GF-D8 (cell line): Measurements from ENCODE around the gene LAMB3.

Experiments
- DNase-seq: peaks from one replicate; lab custom pipeline; 2025; lab: John Stamatoyannopoulos, UW

Gene LAMB3

GRCh38 chr1:209595028-209595427 lies 57.2 kb downstream of the LAMB3 start:
- no peak for DNase-seq

- DNase-seq, result no peak
Observed at GRCh38 chr1:209594440-209594839, 57.8 kb downstream of the LAMB3 start.

DNA sequence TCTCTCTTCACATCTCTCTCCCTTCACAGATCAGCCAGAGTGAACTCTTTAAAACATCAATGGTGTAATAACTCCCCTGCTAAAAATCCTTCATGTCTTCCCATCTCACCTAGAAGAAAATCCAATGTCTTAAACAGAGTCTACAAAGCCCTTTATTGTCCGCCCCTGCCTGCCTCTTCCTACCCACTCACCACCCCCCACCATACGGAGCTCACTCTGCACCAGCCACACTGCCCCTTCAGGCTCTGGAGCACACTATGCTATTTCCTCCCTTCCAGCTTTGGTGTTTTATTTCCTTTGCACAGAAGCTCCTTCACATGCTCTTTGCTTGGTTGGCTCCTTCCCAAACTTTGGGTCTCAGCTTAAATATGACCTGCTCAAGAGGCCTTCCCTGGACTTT lies 58.5 kb downstream of the LAMB3 start:
- no peak for DNase-seq

DNA sequence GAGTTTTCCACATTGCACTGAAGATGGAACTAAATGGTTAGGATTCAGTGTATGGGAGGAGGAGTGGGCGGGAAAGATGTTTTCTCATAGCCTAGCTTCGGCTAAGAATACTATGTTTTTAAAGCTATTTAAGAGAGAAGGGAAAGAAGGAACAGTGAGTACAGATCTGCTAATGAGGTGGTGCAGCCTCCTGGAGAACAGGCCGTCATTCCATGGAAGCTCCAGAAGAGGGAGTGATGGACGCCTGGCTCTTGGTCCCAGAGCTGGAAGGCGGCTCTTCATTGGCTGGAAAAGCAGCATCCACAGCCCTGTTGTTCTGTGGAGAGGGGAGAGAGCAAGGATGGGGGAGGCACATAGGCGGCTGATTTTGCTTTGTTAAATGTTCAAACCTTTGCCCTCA lies 61.8 kb downstream of the LAMB3 start:
- DNase-seq, result no peak

GRCh38 chr1:209589863-209590262 lies 62.4 kb downstream of the LAMB3 start:
- no peak for DNase-seq

DNA sequence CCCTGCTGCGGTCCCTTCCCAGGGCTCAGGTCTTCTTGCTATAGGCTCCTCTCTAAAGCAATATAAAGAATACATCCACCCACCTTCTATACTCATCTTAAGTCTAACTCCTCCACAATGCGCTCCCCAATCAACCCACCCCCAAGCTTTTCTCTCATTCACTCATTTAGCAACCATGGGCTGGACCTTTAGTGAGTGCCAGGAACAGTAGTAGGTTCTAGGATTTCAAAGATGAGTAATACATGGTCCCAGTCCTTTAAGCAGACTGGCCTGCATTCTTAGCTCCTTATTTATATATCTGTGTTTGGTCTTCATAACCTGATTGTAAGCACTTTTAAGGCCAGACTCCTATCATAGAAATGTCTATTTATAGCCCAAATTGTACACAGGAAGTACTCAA lies 62.8 kb downstream of the LAMB3 start:
- no peak for DNase-seq

DNA sequence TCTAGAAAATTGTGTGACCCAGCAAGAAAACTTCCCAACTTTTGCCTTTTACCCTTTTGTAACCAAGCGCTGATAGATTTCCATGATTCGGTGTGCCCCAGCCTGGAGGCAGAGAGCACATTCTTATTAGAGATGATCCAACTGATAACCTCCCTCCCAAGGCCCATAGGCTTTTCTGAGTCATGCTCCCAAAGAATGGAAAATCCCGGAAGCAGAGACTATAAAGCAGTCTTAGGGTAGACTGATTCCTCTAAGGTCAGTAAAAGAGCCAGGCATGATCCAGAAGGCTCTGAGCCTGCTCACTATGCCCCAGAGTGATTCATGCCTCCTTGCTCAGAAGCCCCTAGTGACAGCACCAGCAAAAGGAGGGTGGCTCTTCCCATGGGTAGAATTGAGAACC lies 64.4 kb downstream of the LAMB3 start:
- no peak for DNase-seq

DNA sequence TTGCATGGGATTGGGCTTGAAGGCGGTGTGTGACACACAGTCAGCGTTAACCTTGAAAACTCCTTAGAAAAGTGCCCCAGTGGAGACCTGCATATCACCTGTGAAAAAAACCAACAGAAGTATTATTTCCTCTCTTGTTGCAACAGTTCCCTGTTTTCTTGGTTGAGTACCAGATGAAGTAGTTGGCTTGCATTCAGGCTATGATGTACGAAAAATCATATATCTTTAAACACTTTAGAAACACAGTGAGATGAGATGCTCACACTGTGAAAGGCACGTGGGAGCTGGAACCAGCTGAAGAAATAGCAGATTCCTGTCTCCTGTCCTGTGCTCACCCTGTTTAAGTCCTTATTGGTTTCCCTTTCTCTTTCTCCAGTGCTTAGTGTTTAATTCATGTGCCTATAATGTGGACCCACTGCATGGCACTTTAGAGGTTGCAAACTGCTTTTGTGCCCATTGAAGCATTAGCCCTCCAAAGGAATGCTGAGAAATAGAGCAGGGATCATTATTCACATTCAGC lies 65.9 kb downstream of the LAMB3 start:
- DNase-seq, result no peak

- no peak for DNase-seq
Observed at GRCh38 chr1:209585672-209586071, 66.6 kb downstream of the LAMB3 start.

DNA sequence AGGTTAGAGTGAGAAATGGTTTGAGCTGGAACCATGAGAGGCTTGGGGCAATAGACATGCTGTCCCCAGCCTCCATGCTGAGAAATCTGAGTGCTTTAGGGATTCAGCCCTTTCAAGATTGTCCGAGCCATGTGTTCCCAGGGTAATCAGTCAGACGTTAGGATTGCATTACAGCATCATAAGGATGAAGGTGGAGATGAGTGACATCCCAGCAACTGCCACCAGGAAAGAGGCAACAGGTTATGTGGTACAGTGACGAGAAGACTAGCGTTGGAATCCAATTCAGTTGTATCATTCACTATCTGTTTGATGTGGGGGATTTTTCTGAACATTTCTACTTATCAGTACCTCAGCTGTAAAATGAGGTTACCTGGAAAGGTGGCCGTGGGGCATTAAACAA lies 67.0 kb downstream of the LAMB3 start:
- DNase-seq, result no peak

GRCh38 chr1:209584231-209584672 lies 68.0 kb downstream of the LAMB3 start:
- DNase-seq, result no peak

GRCh38 chr1:209583408-209583807 lies 68.8 kb downstream of the LAMB3 start, which contains the start of gene CAMK1G:
Gene CAMK1G, plus strand, starts transcription at chr1:209583714. Its CDS starts 11,270 bp downstream, at chr1:209594984.
- DNase-seq, result no peak

DNA sequence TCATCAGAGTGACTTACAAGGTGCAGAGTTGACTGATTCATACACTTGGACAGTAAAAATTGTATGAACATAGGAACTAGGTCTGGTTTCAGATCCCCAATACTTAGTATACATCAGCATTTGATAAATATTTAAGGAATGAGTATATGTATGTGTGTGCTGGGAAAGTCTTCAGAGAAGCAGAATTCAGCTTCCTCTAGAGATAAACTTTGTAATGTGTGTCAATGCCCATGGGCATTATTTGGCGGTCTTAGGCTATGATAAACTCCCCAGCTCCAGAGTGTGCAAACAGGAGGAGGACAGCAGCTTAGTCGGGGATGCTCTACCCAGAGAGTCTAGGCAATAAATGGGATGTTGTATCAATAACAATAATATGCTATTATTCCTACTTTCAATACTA lies 71.6 kb downstream of the LAMB3 start:
- DNase-seq, result no peak

- no peak for DNase-seq
Observed at GRCh38 chr1:209577346-209577745, 74.9 kb downstream of the LAMB3 start.

DNA sequence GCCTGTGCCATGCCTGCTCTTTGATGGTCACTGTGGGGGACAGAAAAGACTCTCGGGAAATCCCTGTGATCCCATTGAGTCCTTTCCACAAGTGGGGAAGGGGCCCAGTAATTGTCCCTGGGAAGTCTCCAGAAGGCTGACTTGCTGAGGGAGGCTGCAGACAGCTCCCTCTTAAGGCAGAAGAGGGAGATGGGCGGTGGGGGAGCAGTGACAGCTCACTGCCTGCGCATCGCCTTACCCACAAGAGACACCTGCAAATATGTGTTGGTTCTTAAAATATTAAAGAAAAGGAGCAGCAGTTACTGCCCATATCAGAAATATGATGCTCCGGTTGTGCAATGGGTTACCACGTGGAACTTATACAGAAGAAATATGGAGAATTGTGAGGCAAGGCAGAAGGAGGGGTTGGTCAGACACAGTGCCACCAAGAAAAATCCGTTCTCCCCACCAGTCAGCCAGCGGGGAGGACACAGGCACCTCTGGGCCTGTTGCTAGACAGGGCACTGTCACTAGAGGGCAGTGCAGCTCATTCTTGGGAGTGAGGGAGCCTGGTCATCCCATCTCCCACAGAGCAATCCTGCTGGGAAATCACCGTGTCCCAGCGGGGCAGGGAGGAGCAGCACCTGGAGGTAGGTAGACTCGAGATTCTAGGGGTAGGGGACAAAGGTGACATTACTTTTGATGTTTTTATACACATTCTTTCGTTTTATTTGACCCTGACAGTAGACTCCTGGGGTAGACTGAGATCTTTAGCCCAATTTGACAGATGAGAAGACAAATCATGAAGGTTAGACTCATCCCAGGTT lies 75.6 kb downstream of the LAMB3 start:
- no peak for DNase-seq

DNA sequence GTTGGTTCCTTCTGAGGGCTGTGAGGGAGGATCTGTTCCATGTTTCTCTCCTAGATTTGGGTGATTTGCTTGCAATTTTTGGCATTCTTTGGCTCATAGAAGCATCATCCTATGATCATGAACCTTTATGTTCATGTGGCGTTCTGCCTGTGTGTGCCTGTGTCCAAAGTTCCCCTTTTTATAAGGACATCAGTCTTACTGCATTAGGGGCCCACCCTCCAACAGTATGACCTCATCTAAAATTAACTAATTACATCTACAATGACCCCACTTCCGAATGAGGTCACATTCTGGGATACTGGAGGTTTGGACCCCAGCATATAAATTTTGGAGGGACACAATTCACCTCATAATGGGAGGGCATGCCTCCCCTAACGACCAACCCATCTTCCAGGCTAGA lies 81.5 kb downstream of the LAMB3 start:
- no peak for DNase-seq

DNA sequence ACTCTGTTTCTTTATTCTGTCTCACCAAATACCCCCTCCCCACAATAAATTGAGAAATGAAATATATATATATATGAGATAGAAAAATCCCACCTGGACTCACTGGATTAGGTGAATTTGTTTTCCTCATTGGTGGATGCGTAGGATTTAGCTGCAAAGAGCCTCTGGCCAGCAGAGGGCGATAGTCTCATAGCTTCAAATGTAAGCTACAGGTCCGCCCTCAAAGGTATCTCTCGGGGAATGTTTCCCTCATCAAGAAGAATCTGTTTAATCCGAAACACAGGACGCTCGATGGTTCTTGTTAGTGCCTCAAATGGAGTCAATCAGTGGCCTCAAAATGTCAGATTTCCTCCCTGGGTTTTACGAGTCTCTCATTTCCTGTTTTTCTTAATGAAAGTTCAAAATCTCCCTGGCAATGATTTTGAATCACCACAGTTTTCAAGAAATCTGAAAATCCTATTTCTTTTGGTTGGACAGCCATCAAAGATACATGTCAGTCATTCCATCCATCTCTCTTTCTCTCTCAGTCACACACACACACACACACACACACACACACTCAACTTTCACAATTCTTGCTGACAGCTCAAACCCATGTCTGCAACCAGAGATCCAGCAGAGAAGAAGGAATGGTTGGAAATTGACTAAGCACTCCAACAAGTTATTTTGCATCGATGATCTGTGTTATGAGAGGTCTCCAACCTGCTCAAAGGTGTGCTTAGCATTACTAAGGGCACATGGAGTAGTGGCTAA lies 82.6 kb downstream of the LAMB3 start:
- DNase-seq, result no peak

DNA sequence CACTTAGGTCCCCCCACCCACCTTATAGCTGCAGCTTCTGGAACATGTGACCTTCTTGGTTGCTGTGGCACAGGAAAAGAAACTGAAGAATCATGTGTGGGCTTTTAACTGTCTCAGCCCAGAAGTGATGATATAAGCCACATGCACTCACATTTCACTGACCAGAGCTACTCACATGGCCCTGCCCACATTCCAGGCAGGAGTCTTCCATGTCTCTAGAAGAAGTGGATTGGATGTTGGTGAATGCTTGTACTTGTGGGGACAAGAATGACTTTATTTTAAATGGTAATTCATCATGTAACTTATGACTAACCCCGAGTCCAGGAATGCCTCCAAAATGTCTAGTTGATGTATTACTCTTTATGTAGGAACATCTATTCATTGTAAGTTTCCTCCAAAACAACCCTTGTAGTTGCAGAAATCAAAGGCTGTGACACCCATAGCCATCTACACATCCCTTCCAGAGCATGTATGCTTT lies 84.5 kb downstream of the LAMB3 start:
- DNase-seq, result no peak

GRCh38 chr1:209565759-209566678 lies 86.2 kb downstream of the LAMB3 start:
- DNase-seq, result peak; percentile 9
